Loucy (cell line): Measurements from ENCODE around the gene ZNF668.
A peak's percentile ranks its signal among the peaks of the same experiment; 100 is the strongest.

Experiments used
- H2AFZ ChIP-seq: fragments of 200-600 bp; sonication (generic); 2 replicates; pipeline ENCODE4 v1.6.0; 2016; ENCODE audit warnings: antibody characterized with exemption, mild to moderate bottlenecking, low read length, moderate library complexity
- H3F3A ChIP-seq: fragments of 200-600 bp; 2 replicates; pipeline ENCODE4 v1.6.0; 2016; ENCODE audit warnings: antibody characterized with exemption, low read depth, mild to moderate bottlenecking
- H3K27me3 ChIP-seq: fragments of 200-600 bp; sonication (generic); 2 replicates; pipeline ENCODE4 v1.6.1; 2014; ENCODE audit warnings: low read length, mild to moderate bottlenecking; ENCODE audit not compliant: insufficient read depth, poor library complexity, severe bottlenecking
- H3K36me3 ChIP-seq: fragments of 200-600 bp; sonication (generic); 2 replicates; pipeline ENCODE4 v1.6.1; 2016; ENCODE audit warnings: low read length; ENCODE audit not compliant: insufficient read depth
- H3K4me1 ChIP-seq: fragments of 200-600 bp; sonication (generic); 2 replicates; pipeline ENCODE4 v1.5.1; 2014; ENCODE audit warnings: low read length, mild to moderate bottlenecking; ENCODE audit not compliant: insufficient read depth, poor library complexity, severe bottlenecking
- H3K4me2 ChIP-seq: fragments of 200-600 bp; sonication (generic); 2 replicates; pipeline ENCODE4 v1.6.0; 2014; ENCODE audit warnings: antibody characterized with exemption, low read length, low read depth, mild to moderate bottlenecking; ENCODE audit not compliant: poor library complexity, severe bottlenecking
- H3K4me3 ChIP-seq: fragments of 200-600 bp; sonication (generic); 2 replicates; pipeline ENCODE4 v1.5.1; 2014; ENCODE audit warnings: low read length, mild to moderate bottlenecking, mixed read lengths; ENCODE audit not compliant: poor library complexity, severe bottlenecking
- H3K79me2 ChIP-seq: fragments of 200-600 bp; sonication (generic); 2 replicates; pipeline ENCODE4 v1.6.1; 2014; ENCODE audit warnings: low read length; ENCODE audit not compliant: insufficient read depth
- H3K9ac ChIP-seq: fragments of 200-600 bp; sonication (generic); 2 replicates; pipeline ENCODE4 v1.6.0; 2014; ENCODE audit warnings: mild to moderate bottlenecking, low read depth, low read length, moderate library complexity; ENCODE audit not compliant: poor library complexity, severe bottlenecking
- H3K9me2 ChIP-seq: fragments of 200-600 bp; sonication (generic); replicated peaks from 2 replicates; pipeline ENCODE4 v1.6.1; 2016; ENCODE audit warnings: low read depth, low read length, mixed read lengths
- H3K9me3 ChIP-seq: fragments of 200-600 bp; sonication (generic); 2 replicates; pipeline ENCODE4 v1.6.1; 2014; ENCODE audit warnings: mild to moderate bottlenecking, antibody characterized with exemption, low read length, low read depth; ENCODE audit not compliant: insufficient read depth
- H4K20me1 ChIP-seq: fragments of 200-600 bp; sonication (generic); 2 replicates; pipeline ENCODE4 v1.6.0; 2014; ENCODE audit warnings: antibody characterized with exemption, low read length, mild to moderate bottlenecking; ENCODE audit not compliant: insufficient read depth, poor library complexity, severe bottlenecking
- CTCF ChIP-seq: fragments of 200-600 bp; sonication (generic); conservative IDR thresholded peaks from 2 replicates; pipeline ENCODE4 v1.5.1; 2014; ENCODE audit warnings: mild to moderate bottlenecking, antibody characterized with exemption, low read length
- EZH2phosphoT487 ChIP-seq: fragments of 200-600 bp; IDR thresholded peaks from 2 replicates; pipeline ENCODE4 v1.6.1; 2018; ENCODE audit warnings: antibody characterized with exemption, mild to moderate bottlenecking, moderate library complexity, borderline replicate concordance

ZNF668 gene

GRCh38 chr16:31073970-31074813, at the start of gene ZNF668, which contains the start of gene ZNF646:
Gene ZNF668 (minus strand): TSS chr16:31074240. CDS start chr16:31064459, 9,781 bp downstream.
Gene ZNF646 (plus strand): TSS chr16:31074422. CDS start chr16:31076325, 1,903 bp downstream.
- H3K4me2 ChIP-seq = peak within 1 kb of the TSS; percentile 97
- H3K27me3 ChIP-seq = no peaks in the 10 kb centered on the region
- H3K9ac ChIP-seq = peak within 1 kb of the TSS; percentile 94
- no peaks in the 10 kb centered on the region for H3K9me3 ChIP-seq
- no peaks in the 10 kb centered on the region for H3K9me2 ChIP-seq
- H3K36me3 ChIP-seq = peaks cover 15% of the 10 kb centered on the region; the same call in 1 of the 2 replicates
- H3K4me3 ChIP-seq = peak within 1 kb of the TSS; percentile 96
- H3K4me1 ChIP-seq = peaks cover 22% of the 10 kb centered on the region
- no peak for TF ChIP-seq EZH2phosphoT487
- no peak for TF ChIP-seq CTCF
- H4K20me1 ChIP-seq = peaks cover 36% of the 10 kb centered on the region
- peaks cover 70% of the 10 kb centered on the region for H3K79me2 ChIP-seq
- peaks cover 3% of the 10 kb centered on the region for H3F3A ChIP-seq
- peak within 1 kb of the TSS; percentile 85 for H2AFZ ChIP-seq

- H3K4me1 ChIP-seq = peaks cover 7% of the 10 kb centered on the region
- H3K79me2 ChIP-seq = peaks cover 28% of the 10 kb centered on the region
- TF ChIP-seq CTCF (no peak), EZH2phosphoT487 (no peak)
- H3K36me3 ChIP-seq = peaks cover 19% of the 10 kb centered on the region; the same call in 1 of the 2 replicates
- no peaks in the 10 kb centered on the region for H3K9me2 ChIP-seq
- H3K9me3 ChIP-seq = no peaks in the 10 kb centered on the region
- no peak overlapping the region for H3K4me2 ChIP-seq
- H3K9ac ChIP-seq = no peak overlapping the region
- peaks cover 21% of the 10 kb centered on the region for H4K20me1 ChIP-seq
- no peak overlapping the region for H3K4me3 ChIP-seq
- H3F3A ChIP-seq = no peaks in the 10 kb centered on the region
- no peaks in the 10 kb centered on the region for H3K27me3 ChIP-seq
- no peak overlapping the region for H2AFZ ChIP-seq
These were observed 46.1 kb upstream of the ZNF668 start for GRCh38 chr16:31120129-31120528.

- H3K36me3 ChIP-seq = peaks cover 19% of the 10 kb centered on the region; the same call in 1 of the 2 replicates
- H2AFZ ChIP-seq = no peak overlapping the region
These were observed 44.4 kb upstream of the ZNF668 start for GRCh38 chr16:31118223-31119155.

More at GRCh38 chr16:31118223-31119155, 44.4 kb upstream of the ZNF668 start:
- H3K4me3 ChIP-seq = peak overlapping the region; percentile 92
- H3K4me2 ChIP-seq = peak overlapping the region; percentile 94
- peaks cover 28% of the 10 kb centered on the region for H3K79me2 ChIP-seq
- peaks cover 21% of the 10 kb centered on the region for H4K20me1 ChIP-seq
- TF ChIP-seq EZH2phosphoT487 = no peak
- no peak for TF ChIP-seq CTCF
- peaks cover 4% of the 10 kb centered on the region; the same call in 1 of the 2 replicates for H3F3A ChIP-seq
- peaks cover 7% of the 10 kb centered on the region for H3K4me1 ChIP-seq
- H3K27me3 ChIP-seq = no peaks in the 10 kb centered on the region
- H3K9me2 ChIP-seq = no peaks in the 10 kb centered on the region
- H3K9me3 ChIP-seq = no peaks in the 10 kb centered on the region
- peak overlapping the region; percentile 83 for H3K9ac ChIP-seq
